Activated T-helper 2 cell treated with anti-CD3 and anti-CD28 coated beads, Interferon-gamma antibody, Interleukin-2, Interleukin-4, amounts not matched to agents 10 μg/mL and 5 μg/mL and 100 μg/mL, durations not matched to agents 14 hours and 24 hours and 36 hours (primary cell): Measurements from ENCODE around the gene FAM193A. TPM values are rescaled to one million over a fixed set of nuclear protein-coding genes. Genes with fewer than 3 reads are reported as not detected.
"Not testable (repeated sequence)": the region's sequence is repeated elsewhere in the genome, so short reads cannot be mapped to it uniquely, and the experiment has no call there.

Source experiments
- DNase-seq: peaks from one replicate; pipeline ENCODE4 v3.0.0; 2021; ENCODE audit warnings: low spot score
- H3K27ac Mint-ChIP-seq: one replicate; pipeline ENCODE4 v1.8.0; 2021; ENCODE audit warnings: mixed read lengths
- H3K27me3 Mint-ChIP-seq: one replicate; pipeline ENCODE4 v1.8.0; 2021; ENCODE audit warnings: low read depth, mixed read lengths
- H3K36me3 Mint-ChIP-seq: one replicate; pipeline ENCODE4 v1.8.0; 2021; ENCODE audit warnings: low read depth, mixed read lengths
- H3K4me1 Mint-ChIP-seq: one replicate; pipeline ENCODE4 v1.8.0; 2021; ENCODE audit warnings: low read depth, mixed read lengths
- H3K4me3 Mint-ChIP-seq: one replicate; pipeline ENCODE4 v1.8.0; 2021; ENCODE audit warnings: low read depth, mild to moderate bottlenecking, moderate library complexity, mixed read lengths
- H3K9me3 Mint-ChIP-seq: one replicate; pipeline ENCODE4 v1.8.0; 2021; ENCODE audit warnings: mixed read lengths
- intact Hi-C: fragments of 100-400 bp; cut with micrococcal nuclease; formaldehyde crosslinking; loops from one replicate; pipeline ENCODE4 v1.15.1; 2023
- total RNA-seq: library from RNA; stranded (reverse); gene quantifications from 2 replicates; pipeline ENCODE4 v1.2.3, GENCODE V29; 2022

Gene FAM193A
- total RNA-seq, 1 donor from 2014 or later, result 31.2 TPM

- intact Hi-C loops, result no loop called here
- Mint-ChIP-seq H3K9me3 (no peaks in the 10 kb centered on the region), H3K36me3 (peaks cover 28% of the 10 kb centered on the region), H3K27ac (peak overlapping the region; percentile 0), H3K4me1 (peaks cover 3% of the 10 kb centered on the region), H3K4me3 (no peak overlapping the region), H3K27me3 (no peaks in the 10 kb centered on the region)
- DNase-seq, result no peak
Observed at GRCh38 chr4:2722033-2722432, 185.6 kb downstream of the FAM193A start.

- Mint-ChIP-seq H3K4me3 (no peak overlapping the region), H3K27ac (no peak overlapping the region), H3K36me3 (peaks cover 18% of the 10 kb centered on the region), H3K4me1 (peaks cover 3% of the 10 kb centered on the region), H3K27me3 (no peaks in the 10 kb centered on the region), H3K9me3 (no peaks in the 10 kb centered on the region)
- no peak for DNase-seq
- intact Hi-C loops, result no loop called here
Observed at GRCh38 chr4:2723751-2724150, 187.3 kb downstream of the FAM193A start.

DNA sequence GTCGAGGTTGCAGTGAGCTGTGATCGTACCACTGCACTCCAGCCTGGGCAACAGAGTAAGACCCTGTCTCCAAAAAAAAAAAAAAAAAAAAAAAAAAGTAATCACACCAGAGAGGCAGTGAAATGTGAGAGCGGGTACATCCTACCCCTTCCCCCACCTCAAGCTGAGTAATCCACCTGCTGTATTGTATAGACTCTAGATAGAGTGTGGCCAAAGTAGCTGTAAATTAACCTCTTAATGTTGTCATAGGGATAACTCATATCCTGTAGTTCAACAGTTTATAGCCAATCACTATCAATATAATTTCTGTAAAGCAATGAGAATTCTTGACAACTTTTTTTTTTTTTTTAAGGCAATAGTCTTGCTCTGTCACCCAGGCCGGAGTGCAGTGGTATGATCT, 188.9 kb downstream of the FAM193A start:
- H3K4me1 Mint-ChIP-seq, result peaks cover 3% of the 10 kb centered on the region

GRCh38 chr4:2726881-2727280, 190.4 kb downstream of the FAM193A start:
- H3K4me3 Mint-ChIP-seq, H3K4me1 Mint-ChIP-seq, H3K27ac Mint-ChIP-seq, H3K9me3 Mint-ChIP-seq, DNase-seq, H3K27me3 Mint-ChIP-seq, intact Hi-C loops: not testable (repeated sequence)
- peaks cover 13% of the 10 kb centered on the region for H3K36me3 Mint-ChIP-seq

More for the DNA sequence above, 188.9 kb downstream of the FAM193A start:
- no peaks in the 10 kb centered on the region for H3K27me3 Mint-ChIP-seq
- no peaks in the 10 kb centered on the region for H3K9me3 Mint-ChIP-seq
- no peak for DNase-seq
- H3K4me3 Mint-ChIP-seq, result no peak overlapping the region
- intact Hi-C loops, result no loop called here
- no peak overlapping the region for H3K27ac Mint-ChIP-seq
- H3K36me3 Mint-ChIP-seq, result peaks cover 16% of the 10 kb centered on the region

DNA sequence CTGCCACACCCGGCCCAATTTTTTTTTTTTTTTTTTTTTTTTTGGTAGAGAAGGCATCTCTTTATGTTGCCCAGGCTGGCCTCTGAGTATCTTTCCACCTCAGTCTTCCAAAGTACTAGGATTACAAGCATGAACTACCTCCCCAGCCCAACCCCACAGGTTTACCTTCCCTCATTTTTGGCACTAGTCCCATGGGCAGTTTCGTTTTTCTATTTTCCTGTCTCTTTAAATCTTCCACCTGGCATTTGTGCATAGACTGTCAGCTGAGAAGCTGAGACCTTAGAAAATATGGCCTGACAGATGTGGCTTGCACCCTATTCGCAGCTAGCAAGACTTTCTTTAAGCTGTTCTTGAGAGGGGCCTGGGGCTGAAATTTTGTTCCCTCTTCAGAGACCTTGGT, 191.8 kb downstream of the FAM193A start:
- H3K9me3 Mint-ChIP-seq, result no peaks in the 10 kb centered on the region
- H3K4me3 Mint-ChIP-seq, result no peak overlapping the region
- no peaks in the 10 kb centered on the region for H3K27me3 Mint-ChIP-seq
- H3K36me3 Mint-ChIP-seq, result peaks cover 25% of the 10 kb centered on the region
- no peak overlapping the region for H3K27ac Mint-ChIP-seq
- DNase-seq, result no peak
- intact Hi-C loops, result no loop called here
- peaks cover 3% of the 10 kb centered on the region for H3K4me1 Mint-ChIP-seq

DNA sequence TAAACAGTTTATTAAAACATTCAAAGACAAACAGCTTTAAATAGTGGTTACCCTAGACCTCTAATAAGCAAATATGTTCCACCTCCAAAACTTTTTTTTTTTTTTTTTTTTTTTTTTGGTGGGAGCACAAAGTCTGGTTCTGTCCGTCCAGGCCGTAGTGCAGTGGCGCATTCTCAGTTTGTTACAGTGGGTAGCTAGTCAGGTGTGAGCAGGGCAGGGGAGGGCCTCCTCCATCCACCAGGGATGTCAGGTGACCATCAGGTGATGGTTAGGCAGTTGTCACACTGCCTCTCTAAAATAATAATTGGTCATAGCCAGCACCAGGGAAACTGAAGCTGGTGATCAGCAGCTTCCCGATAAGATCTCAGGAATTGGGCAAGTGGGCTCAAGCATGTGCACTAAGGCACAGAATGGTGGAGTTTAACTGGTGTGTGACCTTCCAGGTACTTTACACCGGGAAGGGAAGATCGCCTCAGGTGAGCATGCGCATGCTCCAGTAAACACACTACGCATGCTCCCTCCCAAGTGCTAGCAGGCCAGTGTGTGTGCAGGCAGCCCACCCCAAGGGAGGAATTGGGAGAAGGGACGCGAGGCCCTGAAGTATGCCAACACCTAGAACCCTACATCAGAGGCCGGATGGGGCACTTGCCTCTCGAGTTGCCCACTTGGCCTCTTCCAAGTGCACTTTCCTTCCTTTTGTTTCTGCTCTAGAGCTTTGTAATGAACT, 192.5 kb downstream of the FAM193A start:
- DNase-seq, result no peak
- Mint-ChIP-seq H3K9me3 (no peaks in the 10 kb centered on the region), H3K4me1 (peaks cover 3% of the 10 kb centered on the region), H3K27me3 (no peaks in the 10 kb centered on the region), H3K27ac (no peak overlapping the region), H3K4me3 (no peak overlapping the region), H3K36me3 (peaks cover 29% of the 10 kb centered on the region)
- intact Hi-C loops, result no loop called here

DNA sequence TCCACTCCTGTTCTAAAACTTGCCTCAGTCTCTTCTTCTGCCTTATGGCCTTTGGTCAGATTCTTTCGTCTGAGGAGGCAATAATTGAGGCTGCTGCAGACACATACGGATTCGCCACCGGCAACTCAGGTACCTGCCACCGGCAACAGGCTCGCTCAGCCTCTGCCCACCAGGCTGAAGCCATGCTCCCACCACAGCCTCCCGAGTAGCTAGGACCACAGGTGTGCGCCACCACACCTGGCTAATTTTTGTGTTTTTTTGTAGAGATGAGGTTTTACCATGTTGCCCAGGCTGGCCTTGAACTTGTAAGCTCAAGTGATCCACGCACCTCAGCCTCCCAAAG, 193.1 kb downstream of the FAM193A start:
- H3K4me3 Mint-ChIP-seq, result no peak overlapping the region

GRCh38 chr4:2731907-2732317, 195.5 kb downstream of the FAM193A start:
- Mint-ChIP-seq H3K27ac (no peak overlapping the region), H3K36me3 (peaks cover 54% of the 10 kb centered on the region), H3K4me3 (no peak overlapping the region), H3K4me1 (no peaks in the 10 kb centered on the region), H3K27me3 (no peaks in the 10 kb centered on the region), H3K9me3 (peaks cover 13% of the 10 kb centered on the region)
- DNase-seq, result no peak
- intact Hi-C loops, result no loop called here

More for the DNA sequence above, 193.1 kb downstream of the FAM193A start:
- Mint-ChIP-seq H3K4me1 (no peaks in the 10 kb centered on the region), H3K9me3 (no peaks in the 10 kb centered on the region), H3K27ac (no peak overlapping the region), H3K27me3 (no peaks in the 10 kb centered on the region), H3K36me3 (peaks cover 34% of the 10 kb centered on the region)
- intact Hi-C loops, result no loop called here
- DNase-seq, result no peak

DNA sequence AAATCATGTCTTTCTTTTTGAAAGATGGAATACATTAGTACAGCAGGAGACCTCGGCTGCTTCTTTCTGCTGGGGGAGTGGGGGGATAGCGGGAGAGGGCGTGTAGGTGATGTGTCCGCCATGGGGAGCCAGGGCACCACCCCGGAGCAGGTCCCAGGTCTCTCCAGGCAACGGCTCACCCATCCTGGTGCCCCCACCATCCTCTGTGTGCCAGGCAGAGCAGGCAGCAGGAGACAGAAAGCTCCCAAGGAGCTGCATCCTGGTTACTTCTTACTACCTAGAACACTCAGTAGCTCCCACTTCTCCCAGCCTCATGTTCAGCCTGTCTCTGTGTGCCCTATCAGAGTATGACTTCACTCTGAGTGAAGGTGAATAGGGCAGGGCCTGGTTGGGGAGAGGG, 196.1 kb downstream of the FAM193A start:
- Mint-ChIP-seq H3K27me3 (no peaks in the 10 kb centered on the region), H3K9me3 (peaks cover 13% of the 10 kb centered on the region), H3K27ac (no peak overlapping the region), H3K36me3 (peaks cover 54% of the 10 kb centered on the region), H3K4me3 (no peak overlapping the region), H3K4me1 (no peaks in the 10 kb centered on the region)
- DNase-seq, result no peak
- intact Hi-C loops, result no loop called here

DNA sequence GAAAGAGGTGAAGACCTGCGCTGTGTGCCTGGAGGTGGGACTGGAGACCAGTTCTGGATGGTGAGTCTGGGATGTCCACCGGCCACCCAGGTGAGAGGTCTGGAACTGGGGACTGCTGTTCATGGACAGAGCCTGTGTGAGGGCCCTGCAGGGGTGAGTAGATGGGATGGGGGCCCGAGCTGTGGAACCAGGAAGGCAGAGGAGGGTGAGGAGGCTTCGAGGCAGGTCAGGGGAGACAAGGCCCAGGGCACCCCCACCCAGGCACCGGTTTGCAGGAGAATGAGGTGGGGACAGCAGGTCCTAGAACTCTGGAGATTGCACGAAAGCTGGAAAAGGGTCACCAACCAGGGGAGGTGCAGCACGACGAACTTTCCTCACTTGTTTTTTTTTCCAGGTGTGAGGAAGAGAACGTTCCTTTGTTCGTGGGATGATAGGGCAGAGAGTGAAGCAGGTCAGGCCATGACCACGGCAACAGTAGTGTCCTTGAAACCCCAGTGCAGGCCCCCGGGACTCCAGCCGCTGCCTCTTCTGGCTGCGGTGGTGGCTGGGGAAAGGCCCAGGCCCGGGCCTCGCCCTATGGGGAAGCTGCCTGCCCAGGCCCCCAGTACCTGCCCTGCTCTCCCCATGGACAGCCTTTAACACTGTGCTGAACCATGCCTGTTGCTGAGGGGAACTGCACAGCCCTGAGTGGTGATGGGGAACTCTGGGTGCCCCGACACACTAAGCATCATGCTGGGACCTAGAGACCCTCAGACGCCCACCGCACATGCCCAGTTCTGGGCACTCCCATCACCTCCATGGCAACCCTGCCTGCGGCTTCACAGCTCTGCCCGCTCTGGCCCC, 196.8 kb downstream of the FAM193A start:
- no peaks in the 10 kb centered on the region for H3K4me1 Mint-ChIP-seq
- peaks cover 13% of the 10 kb centered on the region for H3K9me3 Mint-ChIP-seq
- H3K36me3 Mint-ChIP-seq, result peaks cover 56% of the 10 kb centered on the region
- no peak overlapping the region for H3K4me3 Mint-ChIP-seq
- H3K27ac Mint-ChIP-seq, result no peak overlapping the region
- H3K27me3 Mint-ChIP-seq, result no peaks in the 10 kb centered on the region
- no peak for DNase-seq
- intact Hi-C loops, result no loop called here

GRCh38 chr4:2733844-2734574, 197.6 kb downstream of the FAM193A start:
- Mint-ChIP-seq H3K27ac (no peak overlapping the region), H3K36me3 (peaks cover 58% of the 10 kb centered on the region), H3K4me1 (no peaks in the 10 kb centered on the region), H3K4me3 (no peak overlapping the region), H3K27me3 (no peaks in the 10 kb centered on the region), H3K9me3 (peaks cover 13% of the 10 kb centered on the region)
- no peak for DNase-seq
- intact Hi-C loops, result no loop called here

- no peak overlapping the region for H3K27ac Mint-ChIP-seq
- no peak for DNase-seq
- H3K36me3 Mint-ChIP-seq, result peaks cover 52% of the 10 kb centered on the region
- peaks cover 13% of the 10 kb centered on the region for H3K9me3 Mint-ChIP-seq
- H3K27me3 Mint-ChIP-seq, result no peaks in the 10 kb centered on the region
- intact Hi-C loops, result no loop called here
- no peaks in the 10 kb centered on the region for H3K4me1 Mint-ChIP-seq
- H3K4me3 Mint-ChIP-seq, result no peak overlapping the region
Observed at GRCh38 chr4:2734612-2735011, 198.2 kb downstream of the FAM193A start.

DNA sequence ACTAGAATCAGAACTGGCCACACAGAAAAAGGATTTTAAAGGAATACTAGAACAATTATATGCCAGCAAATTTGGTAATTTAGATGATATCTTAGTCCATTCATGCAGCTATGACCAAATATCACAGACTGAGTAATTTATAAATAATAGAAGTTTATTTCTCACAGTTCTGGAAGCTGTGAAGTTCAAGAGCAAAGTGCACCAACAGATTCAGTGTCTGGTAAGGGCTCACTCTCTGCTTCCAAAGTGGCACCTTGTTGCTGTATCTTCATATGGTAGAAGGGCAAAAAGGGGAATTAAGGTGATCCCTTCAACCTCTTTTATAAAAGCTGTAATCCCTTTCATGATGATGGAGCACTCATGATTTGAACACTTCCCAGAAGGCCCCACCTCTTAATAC, 199.4 kb downstream of the FAM193A start:
- no peaks in the 10 kb centered on the region for H3K27me3 Mint-ChIP-seq
- no peak overlapping the region for H3K27ac Mint-ChIP-seq
- no peaks in the 10 kb centered on the region for H3K4me1 Mint-ChIP-seq
- peaks cover 56% of the 10 kb centered on the region for H3K36me3 Mint-ChIP-seq
- H3K9me3 Mint-ChIP-seq, result peaks cover 13% of the 10 kb centered on the region
- H3K4me3 Mint-ChIP-seq, result no peak overlapping the region
- intact Hi-C loops, result no loop called here
- no peak for DNase-seq
